MM.1S (cell line): ENCODE data around the gene BACH2.
"Not testable (repeated sequence)": the region's sequence is repeated elsewhere in the genome, so short reads cannot be mapped to it uniquely, and the experiment has no call there.

ENCODE experiments used
- DNase-seq: peaks from one replicate; pipeline ENCODE4 v3.0.0-alpha.2; 2015
- H2AFZ ChIP-seq: fragments of 300-600 bp; sonication (generic); 2 replicates; pipeline ENCODE4 v1.6.0; 2016; ENCODE audit warnings: antibody characterized with exemption, low read length
- H3F3A ChIP-seq: fragments of 300-600 bp; sonication (generic); 2 replicates; pipeline ENCODE4 v1.6.1; 2016; ENCODE audit warnings: mild to moderate bottlenecking, antibody characterized with exemption, low read length, moderate library complexity, mixed read lengths; ENCODE audit not compliant: insufficient read depth
- H3K27ac ChIP-seq: fragments of 300-600 bp; sonication (generic); 2 replicates; pipeline ENCODE4 v1.5.1; 2016; ENCODE audit warnings: mild to moderate bottlenecking, low read length
- H3K27me3 ChIP-seq: fragments of 300-600 bp; sonication (generic); replicated peaks from 2 replicates; pipeline ENCODE4 v1.6.0; 2016; ENCODE audit warnings: low read length; ENCODE audit not compliant: insufficient read depth
- H3K36me3 ChIP-seq: fragments of 300-600 bp; sonication (generic); replicated peaks from 2 replicates; pipeline ENCODE4 v1.6.1; 2016; ENCODE audit warnings: mild to moderate bottlenecking, low read length, mixed read lengths; ENCODE audit not compliant: insufficient read depth
- H3K4me1 ChIP-seq: fragments of 300-600 bp; sonication (generic); 2 replicates; pipeline ENCODE4 v1.6.1; 2016; ENCODE audit warnings: low read length, mixed read lengths
- H3K4me2 ChIP-seq: fragments of 300-600 bp; sonication (generic); 2 replicates; pipeline ENCODE4 v1.6.0; 2016; ENCODE audit warnings: low read depth, low read length
- H3K4me3 ChIP-seq: fragments of 300-600 bp; sonication (generic); 2 replicates; pipeline ENCODE4 v1.5.1; 2016; ENCODE audit warnings: low read length, mixed read lengths
- H3K79me2 ChIP-seq: fragments of 300-600 bp; sonication (generic); 2 replicates; pipeline ENCODE4 v1.6.1; 2016; ENCODE audit warnings: mixed run types, low read length, mixed read lengths
- H3K9ac ChIP-seq: fragments of 300-600 bp; sonication (generic); 2 replicates; pipeline ENCODE4 v1.6.1; 2016; ENCODE audit warnings: low read length, mixed read lengths
- H3K9me2 ChIP-seq: fragments of 300-600 bp; sonication (generic); replicated peaks from 2 replicates; pipeline ENCODE4 v1.6.1; 2016; ENCODE audit warnings: mild to moderate bottlenecking, low read length, mixed read lengths; ENCODE audit not compliant: insufficient read depth
- H3K9me3 ChIP-seq: fragments of 300-600 bp; sonication (generic); replicated peaks from 2 replicates; pipeline ENCODE4 v1.6.1; 2016; ENCODE audit warnings: mild to moderate bottlenecking, low read length, mixed read lengths; ENCODE audit not compliant: insufficient read depth
- H4K20me1 ChIP-seq: fragments of 300-600 bp; sonication (generic); 2 replicates; pipeline ENCODE4 v1.6.1; 2016; ENCODE audit warnings: mild to moderate bottlenecking, low read length, moderate library complexity, mixed read lengths; ENCODE audit not compliant: insufficient read depth
- CTCF ChIP-seq: fragments of 300-600 bp; sonication (generic); IDR thresholded peaks from 2 replicates; pipeline ENCODE4 v1.5.1; 2016; ENCODE audit warnings: antibody characterized with exemption, low read length, mixed read lengths
- EZH2 ChIP-seq: fragments of 300-600 bp; sonication (generic); optimal IDR thresholded peaks from 2 replicates; pipeline ENCODE3; 2017; ENCODE audit warnings: low read depth, mild to moderate bottlenecking, antibody characterized with exemption, low read length, mixed read lengths
- EZH2phosphoT487 ChIP-seq: fragments of 300-600 bp; sonication (generic); IDR thresholded peaks from 2 replicates; pipeline ENCODE4 v1.6.1; 2018; ENCODE audit warnings: antibody characterized with exemption, low read length

The BACH2 gene

GRCh38 chr6:90062667-90063066 is 234.0 kb downstream of the BACH2 start:
- Histone ChIP-seq H3K27ac (no peak overlapping the region), H3K4me2 (no peak overlapping the region), H3K4me1 (no peaks in the 10 kb centered on the region), H3K36me3 (no peaks in the 10 kb centered on the region), H3F3A (no peaks in the 10 kb centered on the region), H2AFZ (no peak overlapping the region), H3K9ac (no peak overlapping the region), H3K79me2 (no peaks in the 10 kb centered on the region), H3K4me3 (no peak overlapping the region), H3K9me2 (no peaks in the 10 kb centered on the region), H3K9me3 (no peaks in the 10 kb centered on the region), H4K20me1 (no peaks in the 10 kb centered on the region), H3K27me3 (no peaks in the 10 kb centered on the region)
- TF ChIP-seq EZH2 (no peak), CTCF (no peak), EZH2phosphoT487 (no peak)
- no peak for DNase-seq

DNA sequence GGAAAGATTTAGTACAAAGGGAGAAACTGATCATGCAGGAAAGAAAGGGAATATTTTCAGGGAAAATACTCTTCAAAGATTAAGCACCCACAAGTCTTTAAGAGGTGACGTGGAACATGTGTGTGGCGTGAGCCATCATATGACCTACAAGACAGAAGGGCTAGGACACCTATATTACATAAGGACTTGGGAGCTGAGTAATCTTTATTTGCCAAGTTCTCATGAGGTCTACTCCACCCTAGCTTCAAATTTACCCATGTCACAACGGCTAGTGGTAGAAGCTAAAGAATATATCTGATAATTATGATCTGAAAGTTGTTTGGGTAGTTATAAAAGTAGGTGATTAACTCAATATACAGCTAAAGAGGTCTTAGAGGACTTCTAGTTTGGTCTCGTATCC is 234.6 kb downstream of the BACH2 start:
- Histone ChIP-seq H3K9ac (no peak overlapping the region), H3K9me2 (no peaks in the 10 kb centered on the region), H3K4me3 (no peak overlapping the region), H4K20me1 (no peaks in the 10 kb centered on the region), H3K27ac (no peak overlapping the region), H2AFZ (no peak overlapping the region), H3K27me3 (no peaks in the 10 kb centered on the region), H3K36me3 (no peaks in the 10 kb centered on the region), H3K4me1 (no peaks in the 10 kb centered on the region), H3K4me2 (no peak overlapping the region), H3K9me3 (no peaks in the 10 kb centered on the region), H3K79me2 (no peaks in the 10 kb centered on the region), H3F3A (no peaks in the 10 kb centered on the region)
- no peak for DNase-seq
- no peak for TF ChIP-seq EZH2
- TF ChIP-seq EZH2phosphoT487, result no peak
- TF ChIP-seq CTCF, result no peak

- not testable (repeated sequence) for H3F3A ChIP-seq
These were observed 237.5 kb downstream of the BACH2 start for GRCh38 chr6:90059178-90059577.

DNA sequence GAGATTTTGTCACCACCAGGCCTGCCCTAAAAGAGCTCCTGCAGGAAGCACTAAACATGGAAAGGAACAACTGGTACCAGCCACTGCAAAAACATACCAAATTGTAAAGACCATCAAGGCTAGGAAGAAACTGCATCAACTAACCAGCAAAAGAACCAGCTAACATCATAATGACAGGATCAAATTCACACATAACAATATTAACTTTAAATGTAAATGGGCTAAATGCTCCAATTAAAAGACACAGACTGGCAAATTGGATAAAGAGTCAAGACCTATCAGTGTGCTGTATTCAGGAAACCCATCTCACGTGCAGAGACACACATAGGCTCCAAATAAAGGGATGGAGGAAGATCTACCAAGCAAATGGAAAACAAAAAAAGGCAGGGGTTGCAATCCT is 240.7 kb downstream of the BACH2 start:
- not testable (repeated sequence) for H3K27ac ChIP-seq, H3K79me2 ChIP-seq, H3K4me2 ChIP-seq, H4K20me1 ChIP-seq, H3K27me3 ChIP-seq, H3K36me3 ChIP-seq, H3K9me3 ChIP-seq, DNase-seq, H2AFZ ChIP-seq, H3K4me3 ChIP-seq, H3K9ac ChIP-seq, H3F3A ChIP-seq, H3K4me1 ChIP-seq, H3K9me2 ChIP-seq

More at GRCh38 chr6:90059178-90059577, 237.5 kb downstream of the BACH2 start:
- not testable (repeated sequence) for H3K4me2 ChIP-seq, H3K9me3 ChIP-seq, DNase-seq, H3K79me2 ChIP-seq, H3K4me3 ChIP-seq, H3K27ac ChIP-seq, H2AFZ ChIP-seq, H3K4me1 ChIP-seq, H4K20me1 ChIP-seq, H3K36me3 ChIP-seq, H3K9me2 ChIP-seq, H3K27me3 ChIP-seq, H3K9ac ChIP-seq

DNA sequence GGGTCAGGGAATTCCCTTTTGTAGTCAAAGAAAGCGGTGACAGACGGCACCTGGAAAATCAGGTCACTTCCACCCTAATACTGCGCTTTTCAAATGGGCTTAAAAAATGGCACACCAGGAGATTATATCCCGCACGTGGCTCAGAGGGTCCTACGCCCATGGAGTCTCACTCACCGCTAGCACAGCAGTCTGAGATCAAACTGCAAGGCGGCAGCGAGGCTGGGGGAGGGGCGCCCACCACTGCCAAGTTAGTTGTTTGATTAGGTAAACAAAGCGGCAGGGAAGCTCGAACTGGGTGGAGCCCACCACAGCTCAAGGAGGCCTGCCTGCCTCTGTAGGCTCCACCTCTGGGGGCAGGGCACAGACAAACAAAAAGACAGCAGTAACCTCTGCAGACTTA is 242.4 kb downstream of the BACH2 start:
- H4K20me1 ChIP-seq, H3F3A ChIP-seq, H2AFZ ChIP-seq, H3K4me3 ChIP-seq, H3K9me3 ChIP-seq, H3K79me2 ChIP-seq, H3K9ac ChIP-seq, DNase-seq, H3K27ac ChIP-seq, H3K36me3 ChIP-seq, H3K4me2 ChIP-seq, H3K9me2 ChIP-seq, H3K27me3 ChIP-seq, H3K4me1 ChIP-seq: not testable (repeated sequence)
